NCI-H1048 (cell line): ENCODE results near the gene CAPN10.

Source experiments
- DNase-seq: peaks from one replicate; lab custom pipeline; 2025; lab: John Stamatoyannopoulos, UW

The CAPN10 gene

DNA sequence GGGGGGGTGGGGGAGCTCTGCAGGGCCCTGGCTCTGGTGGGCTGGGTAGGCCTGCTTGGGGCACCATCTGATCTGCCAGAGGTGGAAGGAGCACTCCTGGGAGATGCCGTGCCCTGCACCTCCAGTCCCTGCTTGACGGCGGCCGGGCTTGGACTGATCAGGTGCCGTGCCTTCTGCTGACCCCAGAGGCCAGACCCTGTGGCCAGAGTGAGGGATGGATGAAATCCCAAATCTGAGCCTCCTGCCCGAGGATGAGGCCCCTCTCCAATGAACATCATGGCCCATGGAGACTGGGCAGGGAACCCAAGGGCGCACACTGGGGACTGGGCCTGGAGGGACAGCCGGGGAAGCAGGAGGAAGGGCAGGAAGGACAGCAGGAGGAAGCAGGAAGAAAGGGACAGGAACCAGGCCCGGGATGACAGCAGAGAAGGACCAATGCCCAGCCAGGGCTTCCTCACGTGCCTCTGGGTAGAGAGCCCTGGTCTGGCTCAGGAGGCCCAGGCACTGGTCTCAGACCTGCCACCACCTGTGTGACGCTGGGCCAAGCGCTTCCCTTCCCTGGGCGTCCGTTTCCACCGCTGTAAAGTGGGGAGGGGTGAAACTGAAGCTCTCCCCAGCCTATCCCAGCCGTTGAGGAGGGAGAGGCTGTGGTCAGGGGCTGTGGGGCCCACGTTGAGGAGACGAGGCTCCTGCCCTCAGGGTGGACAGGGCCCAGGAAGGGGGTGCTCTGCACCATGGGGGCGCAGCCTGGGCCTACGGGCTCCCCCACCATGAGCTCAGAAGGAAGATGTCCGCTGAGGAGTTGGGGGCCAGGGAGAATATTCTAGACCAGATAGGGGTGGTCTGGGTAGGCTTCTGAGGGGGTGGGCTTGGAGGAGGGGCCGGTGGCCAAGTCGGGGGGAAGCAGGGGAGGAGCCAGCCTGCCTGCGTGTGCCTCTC, 37.7 kb downstream of the CAPN10 start:
- DNase-seq = no peak

DNA sequence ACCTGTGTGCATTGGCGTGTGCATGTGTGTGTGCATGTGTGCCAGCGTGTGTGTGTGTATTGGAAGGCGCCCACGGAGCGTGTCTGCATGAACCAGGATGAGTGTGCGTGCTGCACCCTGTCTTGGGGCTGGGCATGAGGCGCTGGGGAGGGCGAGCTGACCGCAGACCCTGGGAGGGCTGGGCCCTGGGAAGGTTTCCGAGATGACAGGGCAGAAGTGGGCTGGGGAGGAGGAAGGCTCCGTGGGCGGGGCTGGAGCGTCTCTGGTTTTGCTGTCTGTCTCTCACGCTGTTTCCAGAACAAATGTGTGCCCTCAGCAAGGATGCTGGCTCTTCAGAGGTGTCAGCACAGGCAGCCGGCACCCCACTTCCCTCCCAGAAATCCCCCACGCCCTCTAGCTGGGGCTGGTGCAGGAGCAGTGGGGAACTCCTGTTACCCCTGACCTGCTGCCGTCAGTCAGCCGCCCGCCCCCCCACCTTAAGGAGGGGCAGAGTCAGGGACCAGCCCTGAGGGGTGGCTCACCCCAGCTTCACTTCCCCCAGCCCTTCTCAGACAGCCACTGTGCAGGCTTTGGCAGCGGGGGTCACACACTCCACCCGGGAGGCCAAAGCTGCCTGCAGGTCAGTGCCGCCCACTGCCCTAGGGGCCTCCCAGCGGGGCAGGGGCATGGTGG, 38.6 kb downstream of the CAPN10 start, which contains the start of gene GPR35:
GPR35 (plus strand) TSS at position 531 of the 672 bp plus-strand sequence. CDS start 4,473 bp downstream, outside the sequence.
- no peak for DNase-seq

- no peak for DNase-seq
Observed at GRCh38 chr2:240626531-240627300, 40.2 kb downstream of the CAPN10 start.

DNA sequence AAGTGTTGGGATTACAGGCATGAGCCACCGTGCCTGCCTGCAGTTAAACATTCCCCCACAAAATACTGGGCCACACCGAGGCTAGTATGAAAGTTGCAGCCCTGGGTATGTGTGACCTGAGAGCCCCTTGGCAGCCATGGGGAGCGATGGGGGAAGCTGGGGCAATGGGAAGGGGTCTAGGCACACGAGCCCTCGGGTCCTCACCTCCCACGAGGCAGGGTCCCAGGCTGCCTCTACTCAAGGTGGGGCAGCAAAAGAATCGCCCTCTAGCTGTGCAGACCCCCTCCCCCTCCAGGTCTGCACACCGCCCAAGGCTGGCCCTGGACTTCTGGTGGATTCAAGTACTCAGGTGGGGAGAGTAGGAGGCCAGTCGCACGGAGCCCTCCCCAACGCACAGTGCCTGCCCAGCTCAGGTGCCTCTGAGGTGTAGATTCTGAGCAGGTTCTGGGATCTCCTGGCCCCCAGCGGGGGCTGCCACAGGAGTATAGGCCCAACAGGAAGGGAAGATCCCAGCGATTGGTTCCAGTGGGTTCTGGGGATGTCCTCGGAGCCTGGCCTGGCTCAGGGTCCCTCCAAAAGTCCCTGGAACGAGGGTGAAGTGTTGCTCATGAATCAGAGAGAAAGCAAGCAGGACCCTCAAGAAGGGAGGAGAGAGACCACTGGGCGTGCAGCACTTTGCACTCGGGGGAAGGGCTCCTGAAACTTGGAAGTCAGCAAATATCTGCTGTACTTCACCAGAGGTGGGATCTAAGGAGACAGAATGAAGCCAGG, 41.4 kb downstream of the CAPN10 start:
- DNase-seq = no peak

- DNase-seq = no peak
Observed at GRCh38 chr2:240628507-240628807, 41.9 kb downstream of the CAPN10 start.

GRCh38 chr2:240628808-240629618, 42.5 kb downstream of the CAPN10 start:
- no peak for DNase-seq

GRCh38 chr2:240629619-240629967, 43.1 kb downstream of the CAPN10 start:
- no peak for DNase-seq

GRCh38 chr2:240629968-240630770, 43.6 kb downstream of the CAPN10 start:
- no peak for DNase-seq

- DNase-seq = no peak
Observed at GRCh38 chr2:240630771-240631547, 44.4 kb downstream of the CAPN10 start.

GRCh38 chr2:240631548-240632305, 45.2 kb downstream of the CAPN10 start:
- DNase-seq = no peak

DNA sequence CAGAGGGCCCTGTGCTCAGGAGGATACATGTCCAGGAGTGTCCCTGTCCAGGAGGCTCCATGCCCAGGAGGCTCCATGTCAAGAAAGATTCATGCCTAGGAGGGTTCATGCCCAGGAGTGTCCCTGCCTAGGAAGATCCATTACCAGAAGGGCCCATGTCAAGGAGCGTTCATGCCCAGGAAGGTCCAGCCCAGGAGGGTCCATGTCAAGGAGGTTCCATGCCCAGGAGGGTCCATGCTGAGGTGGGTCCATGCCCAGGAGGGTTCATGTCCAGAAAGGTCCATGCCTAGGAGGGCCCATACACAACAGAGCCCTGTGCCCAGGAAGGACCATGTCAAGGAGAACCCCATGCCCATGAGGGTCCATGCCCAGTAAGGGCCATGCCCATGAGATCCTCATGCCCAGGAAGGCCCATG, 45.8 kb downstream of the CAPN10 start:
- DNase-seq = no peak

DNA sequence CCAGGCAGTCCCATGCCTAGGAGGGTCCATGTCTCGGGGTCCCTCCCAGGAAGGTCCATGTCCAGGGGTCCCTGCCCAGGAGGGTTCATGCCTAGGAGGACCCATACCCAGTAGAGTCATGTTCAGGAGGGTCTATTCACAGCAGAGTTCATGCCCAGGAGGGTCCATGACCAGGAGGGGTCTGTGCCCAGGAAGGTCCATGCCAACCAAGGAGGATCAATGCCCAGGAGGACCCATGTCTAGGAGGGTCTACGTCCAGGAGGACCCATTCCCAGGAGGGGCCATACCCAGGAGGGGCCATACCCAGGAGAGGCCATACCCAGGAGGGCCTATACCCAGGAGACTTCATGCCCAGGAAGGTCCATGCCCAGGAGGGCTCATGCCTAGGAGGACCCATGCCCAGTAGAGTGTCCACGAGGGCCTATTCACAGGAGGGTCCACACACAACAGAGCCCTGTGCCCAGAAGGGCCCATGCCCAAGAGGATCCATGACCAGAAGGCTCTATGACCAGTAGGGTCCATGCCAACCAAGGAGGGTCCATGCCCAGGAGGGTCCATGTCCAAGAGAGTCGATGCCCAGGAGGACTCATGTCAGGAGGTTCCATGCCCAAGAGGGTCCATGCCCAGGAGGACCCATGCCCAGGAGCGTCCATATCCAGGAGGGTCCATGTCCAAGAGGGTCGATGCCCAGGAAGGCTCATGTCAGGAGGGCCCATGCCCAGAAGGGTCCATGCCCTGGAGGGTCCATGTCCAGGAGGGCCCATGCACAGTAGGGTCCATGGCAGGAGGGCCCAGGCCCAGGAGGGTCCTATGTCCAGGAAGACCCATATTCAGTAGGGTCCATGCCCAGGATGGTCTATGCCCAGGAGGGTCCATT, 48.8 kb downstream of the CAPN10 start:
- no peak for DNase-seq

- no peak for DNase-seq
Observed at GRCh38 chr2:240635998-240636547, 49.5 kb downstream of the CAPN10 start.

GRCh38 chr2:240636563-240637115, 50.1 kb downstream of the CAPN10 start:
- no peak for DNase-seq

DNA sequence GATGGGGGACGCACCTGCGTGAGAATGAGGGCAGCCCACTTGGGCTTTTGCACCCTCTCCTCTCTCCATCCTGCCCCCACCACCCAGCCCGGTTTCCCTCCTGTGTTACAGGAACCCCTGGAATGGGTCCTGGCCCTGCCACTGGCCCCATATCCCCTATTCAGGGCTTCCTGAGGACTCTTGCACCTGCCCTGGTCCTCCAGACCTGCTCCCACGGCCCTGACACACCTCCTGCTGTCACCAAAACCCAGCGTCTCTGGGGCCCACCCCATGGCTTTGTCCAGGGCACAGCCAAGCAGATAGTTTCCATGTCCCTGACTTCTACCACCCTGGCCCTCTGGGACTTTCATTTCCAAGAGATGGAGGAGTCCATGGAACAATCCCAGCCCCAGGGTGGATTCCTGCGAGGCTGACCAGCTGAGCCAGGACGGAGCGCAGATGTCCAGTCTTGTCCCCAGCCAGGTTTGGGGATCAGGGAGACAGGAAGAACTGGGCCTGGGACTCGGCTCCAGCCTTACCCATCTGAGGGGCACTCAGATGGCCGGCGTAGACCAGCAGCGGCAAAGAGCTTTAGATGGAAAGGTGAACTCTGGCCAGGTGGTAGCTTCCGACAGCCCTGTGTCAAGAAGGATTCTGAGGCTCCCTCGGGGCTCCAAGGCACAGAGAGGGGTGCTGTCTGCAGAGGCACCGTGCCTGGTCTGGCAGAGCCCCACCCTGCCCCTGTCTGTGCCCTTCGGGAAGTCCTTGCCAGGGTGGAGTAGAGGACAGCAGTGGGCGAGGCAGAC, 50.8 kb downstream of the CAPN10 start:
- DNase-seq = no peak

DNA sequence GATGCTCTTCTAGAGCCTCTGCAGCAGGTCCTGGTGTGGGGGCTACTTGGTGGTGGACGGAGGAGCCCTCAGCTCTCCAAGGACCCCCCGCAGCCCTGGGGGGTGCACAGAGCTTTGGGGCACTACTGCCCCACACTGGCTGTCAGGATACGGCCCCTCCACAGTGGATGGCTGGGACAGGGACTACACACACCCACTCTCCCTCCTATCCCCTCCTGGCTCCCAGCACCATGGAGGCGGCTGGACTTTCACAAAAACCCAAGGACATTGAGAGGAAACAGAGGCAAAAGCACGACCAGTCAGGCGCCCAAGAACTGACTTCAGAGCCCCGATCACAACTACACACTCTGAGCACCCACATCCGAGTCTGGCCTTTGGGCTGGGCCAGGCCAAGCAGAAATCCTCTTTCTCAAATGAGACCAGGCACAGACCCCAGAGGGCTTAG, 51.4 kb downstream of the CAPN10 start:
- DNase-seq = no peak
